ENCODE data around the gene CCDC15.
"Not testable (repeated sequence)": the region's sequence is repeated elsewhere in the genome, so short reads cannot be mapped to it uniquely, and the experiment has no call there.

Gene CCDC15

DNA sequence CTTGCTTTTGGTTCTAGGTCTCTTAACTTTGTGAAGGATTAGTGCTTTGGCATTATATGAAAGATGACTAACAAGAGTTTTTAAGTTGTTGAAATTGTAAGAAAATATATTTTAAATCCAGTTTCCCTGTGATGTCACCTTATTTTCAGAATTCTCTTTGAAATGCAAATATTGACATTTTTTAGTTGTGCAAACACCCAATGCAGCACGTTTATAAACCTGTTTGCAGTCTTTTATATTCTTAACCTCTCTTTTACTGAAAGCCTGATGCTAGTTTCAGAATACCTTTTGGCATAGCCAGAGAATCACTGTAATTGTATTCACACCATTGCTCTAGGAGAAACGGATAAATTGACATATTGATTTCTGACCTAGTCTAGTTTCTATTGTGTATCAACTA lies 66.3 kb downstream of the CCDC15 start:
- no peaks in the 10 kb centered on the region for H3K9me3 ChIP-seq (ENCODE audit: insufficient read depth, low read depth, low read length)
- no peak overlapping the region for H3K9ac ChIP-seq (ENCODE audit: low read depth, low read length)
- no peaks in the 10 kb centered on the region for H3K36me3 ChIP-seq (ENCODE audit: insufficient read depth, low read depth, low read length)
- no peaks in the 10 kb centered on the region for H3K27me3 ChIP-seq (ENCODE audit: insufficient read depth, low read length)
- H3K27ac ChIP-seq (ENCODE audit: low read length), result no peak overlapping the region
- no peaks in the 10 kb centered on the region for H3K4me1 ChIP-seq (ENCODE audit: insufficient read depth, low read length)
- no peak overlapping the region for H3K4me3 ChIP-seq (ENCODE audit: low read length)

DNA sequence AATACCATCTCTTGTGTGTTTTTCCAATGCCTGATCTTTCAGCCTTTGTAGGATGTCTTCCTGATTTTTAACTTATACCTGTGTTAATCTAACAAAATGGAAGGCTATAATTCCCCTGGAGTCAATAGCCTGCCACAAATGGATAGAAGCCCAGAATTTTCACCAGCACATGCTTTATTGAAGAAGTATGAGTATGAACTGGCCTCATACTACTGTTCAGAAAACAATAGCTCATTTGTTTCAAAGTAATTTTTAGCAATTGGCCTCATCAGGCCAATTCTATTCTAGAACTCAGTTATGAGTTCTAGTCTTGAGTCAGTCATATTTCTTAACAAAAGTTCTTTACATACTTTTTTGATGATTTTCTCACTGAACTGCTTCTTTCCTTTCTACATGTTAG lies 68.5 kb downstream of the CCDC15 start:
- H3K27ac ChIP-seq (ENCODE audit: low read length), result no peak overlapping the region
- no peaks in the 10 kb centered on the region for H3K9me3 ChIP-seq (ENCODE audit: insufficient read depth, low read depth, low read length)
- H3K9ac ChIP-seq (ENCODE audit: low read depth, low read length), result no peak overlapping the region
- H3K27me3 ChIP-seq (ENCODE audit: insufficient read depth, low read length), result no peaks in the 10 kb centered on the region
- H3K4me1 ChIP-seq (ENCODE audit: insufficient read depth, low read length), result no peaks in the 10 kb centered on the region
- H3K4me3 ChIP-seq (ENCODE audit: low read length), result no peak overlapping the region
- no peaks in the 10 kb centered on the region for H3K36me3 ChIP-seq (ENCODE audit: insufficient read depth, low read depth, low read length)

DNA sequence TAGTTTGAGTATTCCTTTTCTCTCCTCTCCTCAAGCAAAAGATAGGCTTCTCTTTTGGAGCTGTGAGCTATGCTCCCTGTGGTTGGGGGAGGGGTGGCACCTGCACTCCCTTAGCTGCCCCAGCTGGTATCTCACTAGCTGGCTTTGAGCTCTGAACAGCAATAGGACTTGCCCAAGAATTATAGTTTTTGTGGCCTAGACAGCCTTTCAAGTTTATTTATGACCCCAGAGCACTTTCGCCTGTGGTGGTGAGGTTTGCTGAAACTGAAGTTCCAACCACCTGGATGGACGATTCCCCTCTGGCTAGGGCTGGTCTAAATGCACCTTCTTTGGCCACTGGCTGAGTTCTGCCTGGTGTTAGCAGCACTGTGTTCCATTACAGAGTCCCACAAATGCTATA lies 72.0 kb downstream of the CCDC15 start:
- no peak overlapping the region for H3K27ac ChIP-seq (ENCODE audit: low read length)
- no peaks in the 10 kb centered on the region for H3K9me3 ChIP-seq (ENCODE audit: insufficient read depth, low read depth, low read length)
- H3K9ac ChIP-seq (ENCODE audit: low read depth, low read length), result no peak overlapping the region
- no peaks in the 10 kb centered on the region for H3K36me3 ChIP-seq (ENCODE audit: insufficient read depth, low read depth, low read length)
- no peak overlapping the region for H3K4me3 ChIP-seq (ENCODE audit: low read length)
- no peaks in the 10 kb centered on the region for H3K27me3 ChIP-seq (ENCODE audit: insufficient read depth, low read length)
- H3K4me1 ChIP-seq (ENCODE audit: insufficient read depth, low read length), result no peaks in the 10 kb centered on the region; the same call in 1 of the 2 replicates

DNA sequence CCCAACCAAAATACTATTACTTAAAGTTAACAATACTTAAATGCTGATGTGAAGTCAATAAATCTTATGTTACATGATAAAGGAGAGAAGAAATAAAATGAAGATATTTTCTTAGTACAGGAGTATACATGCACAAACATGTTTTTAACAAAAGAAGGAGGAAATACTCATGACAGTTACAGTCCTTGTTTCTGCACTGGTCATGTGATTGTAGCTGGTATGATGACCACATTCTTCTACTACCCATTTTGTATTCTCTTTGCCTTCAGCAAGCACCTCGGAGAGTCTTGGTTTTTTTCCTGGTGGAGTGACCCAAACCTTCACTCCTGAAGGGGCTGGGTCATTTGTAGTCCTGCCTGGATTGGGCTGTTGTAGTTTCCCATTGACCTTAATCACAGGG lies 75.4 kb downstream of the CCDC15 start:
- not testable (repeated sequence) for H3K27me3 ChIP-seq (ENCODE audit: insufficient read depth, low read length); H3K4me1 ChIP-seq (ENCODE audit: insufficient read depth, low read length); H3K4me3 ChIP-seq (ENCODE audit: low read length); H3K27ac ChIP-seq (ENCODE audit: low read length); H3K9ac ChIP-seq (ENCODE audit: low read depth, low read length); H3K36me3 ChIP-seq (ENCODE audit: insufficient read depth, low read depth, low read length); H3K9me3 ChIP-seq (ENCODE audit: insufficient read depth, low read depth, low read length)

DNA sequence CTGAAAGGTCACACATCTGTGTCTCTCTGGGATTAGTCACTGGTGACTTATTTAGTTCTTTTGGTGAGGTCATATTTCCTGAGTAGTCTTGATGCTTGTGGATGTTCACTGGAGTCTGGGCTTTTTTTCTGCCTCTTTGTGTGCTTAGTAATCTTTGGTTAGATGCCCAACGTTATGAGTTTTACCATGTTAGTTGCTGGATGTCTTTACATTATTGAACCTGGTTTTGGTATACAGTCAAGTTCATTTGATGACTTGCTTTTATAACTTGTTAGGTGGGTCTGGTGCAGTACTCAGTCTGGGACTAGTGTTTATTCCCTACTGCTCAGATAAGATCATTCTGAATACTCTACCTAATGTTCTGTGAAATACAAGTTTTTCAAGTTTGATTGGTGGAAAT lies 82.9 kb downstream of the CCDC15 start:
- Histone ChIP-seq H3K4me1 (ENCODE audit: insufficient read depth, low read length) (no peaks in the 10 kb centered on the region), H3K9ac (ENCODE audit: low read depth, low read length) (no peak overlapping the region), H3K27me3 (ENCODE audit: insufficient read depth, low read length) (no peaks in the 10 kb centered on the region), H3K27ac (ENCODE audit: low read length) (no peak overlapping the region), H3K9me3 (ENCODE audit: insufficient read depth, low read depth, low read length) (peaks cover 4% of the 10 kb centered on the region), H3K4me3 (ENCODE audit: low read length) (no peak overlapping the region), H3K36me3 (ENCODE audit: insufficient read depth, low read depth, low read length) (no peaks in the 10 kb centered on the region)

DNA sequence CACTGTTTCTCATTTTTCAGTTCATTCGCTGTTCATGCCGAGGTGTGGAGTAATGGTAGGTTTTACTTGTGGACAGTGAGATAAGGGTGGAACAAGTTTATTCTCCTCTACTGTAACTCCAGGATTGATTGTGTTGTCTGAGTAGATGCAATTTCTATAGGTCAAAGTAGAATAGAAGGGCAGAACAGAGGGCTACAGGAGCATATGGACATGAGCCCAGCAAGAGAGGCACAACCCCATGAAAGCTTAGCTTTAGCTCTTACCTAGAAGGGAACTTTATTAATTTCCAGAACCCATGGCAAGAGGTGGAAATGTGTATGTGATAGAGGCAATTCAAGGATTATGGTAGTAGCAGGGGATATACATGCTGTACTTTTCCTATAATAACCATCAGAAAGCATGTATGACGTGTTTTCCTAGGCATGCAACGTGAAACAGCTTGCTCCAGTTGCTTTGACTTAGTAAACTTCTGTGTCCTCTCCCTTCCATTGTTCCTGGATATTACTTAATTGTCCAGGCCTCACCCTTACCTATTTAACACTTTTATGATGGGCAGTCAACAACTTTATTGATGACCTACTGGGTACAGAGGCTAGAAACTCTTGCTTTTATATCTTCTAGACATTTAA lies 95.3 kb downstream of the CCDC15 start:
- H3K9ac ChIP-seq (ENCODE audit: low read depth, low read length), result no peak overlapping the region
- no peaks in the 10 kb centered on the region for H3K27me3 ChIP-seq (ENCODE audit: insufficient read depth, low read length)
- no peak overlapping the region for H3K27ac ChIP-seq (ENCODE audit: low read length)
- no peaks in the 10 kb centered on the region for H3K36me3 ChIP-seq (ENCODE audit: insufficient read depth, low read depth, low read length)
- no peaks in the 10 kb centered on the region for H3K4me1 ChIP-seq (ENCODE audit: insufficient read depth, low read length)
- no peak overlapping the region for H3K4me3 ChIP-seq (ENCODE audit: low read length)
- peaks cover 4% of the 10 kb centered on the region; the same call in 1 of the 2 replicates for H3K9me3 ChIP-seq (ENCODE audit: insufficient read depth, low read depth, low read length)

DNA sequence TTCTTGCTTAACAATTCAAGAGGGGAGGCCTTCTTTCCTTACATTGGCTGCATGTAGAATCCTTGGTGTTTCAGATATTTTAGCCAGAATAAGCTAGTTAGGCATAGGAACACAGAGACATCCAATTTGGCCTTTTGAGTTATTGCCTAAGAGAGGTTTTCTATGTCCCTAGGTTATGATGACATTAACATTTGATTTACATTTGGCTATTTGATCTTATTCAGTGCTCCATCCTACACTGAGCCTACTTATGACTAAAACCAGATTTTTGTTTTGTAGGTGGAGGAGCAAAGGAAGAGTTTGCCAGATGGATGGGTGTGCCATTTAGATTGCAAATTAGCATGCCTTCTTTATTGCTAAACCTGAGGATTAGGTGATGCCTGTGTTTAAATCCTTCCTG lies 98.0 kb downstream of the CCDC15 start:
- H3K4me1 ChIP-seq (ENCODE audit: insufficient read depth, low read length), result no peaks in the 10 kb centered on the region
- no peaks in the 10 kb centered on the region for H3K27me3 ChIP-seq (ENCODE audit: insufficient read depth, low read length)
- H3K27ac ChIP-seq (ENCODE audit: low read length), result no peak overlapping the region
- no peak overlapping the region for H3K4me3 ChIP-seq (ENCODE audit: low read length)
- no peaks in the 10 kb centered on the region for H3K36me3 ChIP-seq (ENCODE audit: insufficient read depth, low read depth, low read length)
- H3K9me3 ChIP-seq (ENCODE audit: insufficient read depth, low read depth, low read length), result no peaks in the 10 kb centered on the region
- H3K9ac ChIP-seq (ENCODE audit: low read depth, low read length), result no peak overlapping the region

DNA sequence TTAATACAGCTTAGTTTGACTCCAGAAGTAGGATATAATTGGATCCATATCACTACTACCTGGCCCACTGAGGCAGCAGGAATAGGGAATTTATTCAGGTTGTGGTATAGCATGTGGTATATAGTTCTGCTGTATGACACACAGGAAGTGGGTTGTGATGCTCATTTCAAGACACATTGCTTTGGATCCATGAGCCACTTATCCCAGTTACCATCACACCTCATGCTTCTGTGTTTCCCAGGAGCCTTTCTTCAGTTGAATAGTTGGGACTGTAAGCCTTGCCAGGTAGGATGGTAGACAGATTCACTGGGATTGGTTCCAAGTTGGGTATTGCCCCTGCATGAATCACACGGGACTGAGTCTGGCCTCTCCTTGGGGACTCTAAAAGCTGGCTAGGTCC lies 99.2 kb downstream of the CCDC15 start:
- Histone ChIP-seq H3K9me3 (ENCODE audit: insufficient read depth, low read depth, low read length) (no peaks in the 10 kb centered on the region), H3K4me1 (ENCODE audit: insufficient read depth, low read length) (no peaks in the 10 kb centered on the region), H3K36me3 (ENCODE audit: insufficient read depth, low read depth, low read length) (no peaks in the 10 kb centered on the region), H3K4me3 (ENCODE audit: low read length) (no peak overlapping the region), H3K27ac (ENCODE audit: low read length) (no peak overlapping the region), H3K9ac (ENCODE audit: low read depth, low read length) (no peak overlapping the region), H3K27me3 (ENCODE audit: insufficient read depth, low read length) (no peaks in the 10 kb centered on the region)

DNA sequence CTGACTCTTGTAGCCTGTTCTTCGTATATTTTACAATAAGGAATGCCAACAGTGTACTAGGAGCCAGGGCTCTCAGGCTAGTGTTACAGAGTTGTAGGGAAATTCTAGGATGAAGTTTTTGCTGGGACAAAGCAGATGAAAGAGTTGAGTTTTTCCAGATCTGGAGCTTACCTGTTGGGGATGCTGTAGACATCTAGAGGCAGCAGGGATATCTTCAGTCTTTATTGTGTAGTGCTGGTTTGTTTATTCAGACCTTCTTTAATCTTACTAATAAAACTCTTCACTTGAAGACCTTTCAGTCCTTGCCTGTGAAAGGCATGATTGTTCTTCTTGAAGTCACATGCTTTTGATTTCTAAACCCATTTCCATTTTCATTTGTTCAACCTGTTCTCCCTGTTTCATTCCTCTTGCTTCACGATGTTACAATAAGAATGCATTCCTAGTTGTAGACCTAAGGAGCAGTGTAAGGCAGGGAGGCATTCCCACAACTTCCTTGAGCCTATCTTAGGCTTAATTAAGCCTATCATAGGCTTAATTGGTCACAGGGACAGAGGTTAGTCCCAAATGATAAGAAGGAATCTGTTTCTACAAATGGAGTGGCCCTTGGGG lies 101.2 kb downstream of the CCDC15 start:
- Histone ChIP-seq H3K36me3 (ENCODE audit: insufficient read depth, low read depth, low read length) (no peaks in the 10 kb centered on the region), H3K4me1 (ENCODE audit: insufficient read depth, low read length) (no peaks in the 10 kb centered on the region), H3K27ac (ENCODE audit: low read length) (no peak overlapping the region), H3K9ac (ENCODE audit: low read depth, low read length) (no peak overlapping the region), H3K27me3 (ENCODE audit: insufficient read depth, low read length) (no peaks in the 10 kb centered on the region), H3K9me3 (ENCODE audit: insufficient read depth, low read depth, low read length) (no peaks in the 10 kb centered on the region), H3K4me3 (ENCODE audit: low read length) (no peak overlapping the region)

DNA sequence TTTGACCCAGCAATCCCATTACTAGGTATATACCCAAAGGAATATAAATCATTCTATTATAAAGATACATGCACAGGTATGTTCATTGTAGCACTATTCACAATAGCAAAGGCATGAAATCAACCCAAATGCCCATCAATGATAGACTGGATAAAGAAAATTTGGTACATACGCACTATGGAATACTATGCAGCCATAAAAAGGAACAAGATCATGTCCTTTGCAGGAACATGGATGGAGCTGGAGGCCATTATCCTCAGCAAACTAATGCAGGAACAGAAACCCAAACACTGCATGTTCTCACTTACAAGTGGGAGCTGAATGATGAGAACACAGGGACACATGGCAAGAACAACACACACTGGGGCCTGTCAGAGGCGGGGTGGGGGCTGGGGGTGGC lies 102.1 kb downstream of the CCDC15 start:
- not testable (repeated sequence) for H3K9me3 ChIP-seq (ENCODE audit: insufficient read depth, low read depth, low read length); H3K9ac ChIP-seq (ENCODE audit: low read depth, low read length); H3K27me3 ChIP-seq (ENCODE audit: insufficient read depth, low read length); H3K27ac ChIP-seq (ENCODE audit: low read length); H3K36me3 ChIP-seq (ENCODE audit: insufficient read depth, low read depth, low read length); H3K4me3 ChIP-seq (ENCODE audit: low read length); H3K4me1 ChIP-seq (ENCODE audit: insufficient read depth, low read length)

DNA sequence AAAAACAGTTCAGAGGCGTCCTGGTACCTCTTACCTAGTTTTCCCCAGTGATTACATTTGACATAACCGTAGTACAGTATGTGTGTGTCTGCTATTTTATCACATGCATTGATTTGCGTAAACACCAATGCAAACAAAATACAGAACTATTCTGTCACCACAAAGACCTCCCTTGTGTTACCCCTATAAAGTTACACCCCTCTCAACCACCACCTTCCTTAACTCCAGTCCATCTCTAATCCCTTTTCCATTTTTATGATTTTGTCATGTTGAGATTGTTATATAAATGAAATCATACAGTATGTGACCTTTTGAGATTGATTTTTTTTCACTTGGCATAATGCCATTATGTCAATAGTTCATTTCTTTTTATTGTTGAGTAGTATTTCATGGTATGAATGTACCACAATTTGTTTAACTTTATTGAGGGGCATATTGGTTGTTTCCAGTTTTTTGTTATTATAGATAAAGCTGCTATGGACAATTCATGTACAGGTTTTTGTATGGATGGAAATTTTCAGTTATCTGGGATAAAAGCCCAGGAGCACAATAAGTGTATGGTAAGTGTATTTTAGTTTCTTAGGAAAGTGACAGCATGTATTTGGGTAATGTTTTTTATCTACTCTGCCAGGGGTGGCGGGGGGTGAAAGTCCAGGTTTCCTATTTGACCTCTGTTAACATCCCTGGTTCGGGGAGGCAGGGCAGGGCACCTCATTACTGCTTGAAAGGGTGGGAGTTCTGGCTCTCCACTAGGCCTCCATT lies 103.1 kb downstream of the CCDC15 start:
- Histone ChIP-seq H3K4me3 (ENCODE audit: low read length) (no peak overlapping the region), H3K36me3 (ENCODE audit: insufficient read depth, low read depth, low read length) (no peaks in the 10 kb centered on the region), H3K4me1 (ENCODE audit: insufficient read depth, low read length) (no peaks in the 10 kb centered on the region), H3K27ac (ENCODE audit: low read length) (no peak overlapping the region), H3K9ac (ENCODE audit: low read depth, low read length) (no peak overlapping the region), H3K27me3 (ENCODE audit: insufficient read depth, low read length) (peaks cover 18% of the 10 kb centered on the region), H3K9me3 (ENCODE audit: insufficient read depth, low read depth, low read length) (no peaks in the 10 kb centered on the region)

DNA sequence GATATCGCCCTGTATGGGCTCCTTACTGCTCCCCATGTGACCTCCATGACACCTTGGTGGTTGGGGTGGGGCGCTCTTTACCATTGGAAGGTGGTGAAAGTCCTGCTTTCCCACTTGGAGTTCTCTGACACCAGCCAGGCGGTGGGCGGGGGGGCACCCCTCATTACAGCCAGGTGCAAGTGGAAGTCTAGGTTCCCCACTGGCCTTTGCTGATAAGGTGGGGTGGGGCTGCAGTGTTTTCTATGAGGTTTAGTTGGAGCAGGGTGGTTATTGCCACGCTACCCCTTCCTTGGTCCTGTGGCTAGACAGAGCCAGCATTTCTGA lies 103.7 kb downstream of the CCDC15 start:
- no peaks in the 10 kb centered on the region for H3K36me3 ChIP-seq (ENCODE audit: insufficient read depth, low read depth, low read length)
- H3K27me3 ChIP-seq (ENCODE audit: insufficient read depth, low read length), result peaks cover 24% of the 10 kb centered on the region
- no peak overlapping the region for H3K4me3 ChIP-seq (ENCODE audit: low read length)
- H3K27ac ChIP-seq (ENCODE audit: low read length), result no peak overlapping the region
- no peak overlapping the region for H3K9ac ChIP-seq (ENCODE audit: low read depth, low read length)
- H3K4me1 ChIP-seq (ENCODE audit: insufficient read depth, low read length), result no peaks in the 10 kb centered on the region
- H3K9me3 ChIP-seq (ENCODE audit: insufficient read depth, low read depth, low read length), result no peaks in the 10 kb centered on the region
